Right atrium auricular region (tissue), 2 donors: ENCODE data around the gene EIF4A3. TPM values are rescaled to one million over a fixed set of nuclear protein-coding genes. Genes with fewer than 3 reads are reported as not detected.

Experiments
- DNase-seq: peaks from one replicate; pipeline ENCODE4 v3.0.0-alpha.2; 2019; ENCODE audit warnings: low spot score
- H3K27ac ChIP-seq, 2 donors: fragments of 200-600 bp; sonication (generic); 1 replicate in 1 of 2; 2 replicates in 1 of 2; pipeline ENCODE4 v1.5.1; 2016 to 2019
- H3K27me3 ChIP-seq, 2 donors: fragments of 200-600 bp; sonication (generic); one replicate each; pipeline versions ENCODE4 v1.5.1 to v1.6.0; 2017 to 2019
- H3K36me3 ChIP-seq: fragments of 200-600 bp; sonication (generic); one replicate; pipeline ENCODE4 v1.5.1; 2016
- H3K4me1 ChIP-seq, 2 donors: fragments of 200-600 bp; sonication (generic); one replicate each; pipeline versions ENCODE4 v1.5.1 to v1.6.0; 2017 to 2019
- H3K4me3 ChIP-seq, 2 donors: fragments of 200-600 bp; sonication (generic); 1 replicate in 1 of 2; 2 replicates in 1 of 2; pipeline ENCODE4 v1.5.1; 2017 to 2019; ENCODE audit warnings: mild to moderate bottlenecking in 1 of 2, moderate library complexity in 1 of 2
- H3K9me3 ChIP-seq, 2 donors: fragments of 200-600 bp; sonication (generic); one replicate each; pipeline ENCODE4 v1.5.1; 2019
- CTCF ChIP-seq, 2 donors: fragments of 200-600 bp; sonication (generic); IDR thresholded peaks; one replicate each; pipeline ENCODE4 v1.5.1; 2019; ENCODE audit warnings: antibody characterized with exemption in 2 of 2
- total RNA-seq, 2 donors: library from RNA; depleted of rRNA; stranded (reverse); fragments of >200 nt; gene quantifications; one replicate each; pipeline ENCODE4 v1.1.0, GENCODE V29; 2016

EIF4A3 gene
- total RNA-seq, 2 donors from 2014 or later = 24.6 to 31.0 TPM

DNA sequence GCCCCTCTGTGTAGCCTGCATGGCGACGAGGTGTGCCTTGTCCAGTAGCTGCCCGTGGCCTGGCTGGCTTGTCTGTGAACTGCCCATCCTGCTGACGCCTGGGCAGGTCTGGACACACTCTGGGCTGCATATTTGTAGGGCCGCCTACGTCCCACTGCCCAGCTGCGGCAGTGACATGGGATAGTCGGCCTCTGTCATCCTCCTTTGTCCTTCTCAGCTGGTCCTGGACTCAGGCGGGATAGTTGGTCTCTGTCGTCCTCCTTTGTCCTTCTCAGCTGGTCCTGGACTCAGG, 37.4 kb upstream of the EIF4A3 start:
- DNase-seq = no peak
- H3K4me1 ChIP-seq = peaks cover 0 to 8% of the 10 kb centered on the region in 2 donors
- no peaks in the 10 kb centered on the region for H3K9me3 ChIP-seq
- no peaks in the 10 kb centered on the region for H3K36me3 ChIP-seq
- no peaks in the 10 kb centered on the region for H3K27me3 ChIP-seq
- TF ChIP-seq CTCF (IDR thresholded peaks at IDR 0.05) = no peak
- no peak overlapping the region for H3K4me3 ChIP-seq
- no peak overlapping the region for H3K27ac ChIP-seq

GRCh38 chr17:80183581-80184422, 36.9 kb upstream of the EIF4A3 start:
- Histone ChIP-seq H3K27me3 (no peaks in the 10 kb centered on the region), H3K27ac (no peak overlapping the region), H3K4me1 (peaks cover 0 to 8% of the 10 kb centered on the region in 2 donors), H3K9me3 (no peaks in the 10 kb centered on the region), H3K4me3 (no peak overlapping the region), H3K36me3 (no peaks in the 10 kb centered on the region)
- DNase-seq = no peak
- TF ChIP-seq CTCF (IDR thresholded peaks at IDR 0.05) = no peak

DNA sequence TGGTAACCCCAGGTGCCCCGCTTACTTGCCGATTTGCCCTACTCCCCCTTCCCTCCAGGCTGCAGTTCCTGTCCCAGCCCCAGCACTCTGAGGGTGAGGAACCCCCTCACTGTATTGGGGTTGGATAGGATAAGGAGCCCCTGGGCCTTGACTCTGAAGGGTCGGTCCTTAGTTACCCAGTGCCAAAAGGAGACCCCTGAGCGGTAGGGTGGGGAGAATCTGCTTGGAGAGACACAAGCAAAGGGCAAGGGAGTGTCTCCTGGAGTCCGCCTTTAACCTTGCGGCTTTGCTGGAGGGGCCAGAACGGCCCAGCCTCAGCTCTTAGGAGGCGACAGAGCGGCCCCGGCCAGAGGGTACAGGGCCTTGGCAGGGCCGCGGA, 35.9 kb upstream of the EIF4A3 start:
- Histone ChIP-seq H3K4me1 (peaks cover 0 to 5% of the 10 kb centered on the region in 2 donors), H3K27me3 (no peaks in the 10 kb centered on the region), H3K27ac (no peak overlapping the region), H3K4me3 (no peak overlapping the region), H3K9me3 (no peaks in the 10 kb centered on the region), H3K36me3 (no peaks in the 10 kb centered on the region)
- TF ChIP-seq CTCF (IDR thresholded peaks at IDR 0.05) = no peak
- DNase-seq = no peak

DNA sequence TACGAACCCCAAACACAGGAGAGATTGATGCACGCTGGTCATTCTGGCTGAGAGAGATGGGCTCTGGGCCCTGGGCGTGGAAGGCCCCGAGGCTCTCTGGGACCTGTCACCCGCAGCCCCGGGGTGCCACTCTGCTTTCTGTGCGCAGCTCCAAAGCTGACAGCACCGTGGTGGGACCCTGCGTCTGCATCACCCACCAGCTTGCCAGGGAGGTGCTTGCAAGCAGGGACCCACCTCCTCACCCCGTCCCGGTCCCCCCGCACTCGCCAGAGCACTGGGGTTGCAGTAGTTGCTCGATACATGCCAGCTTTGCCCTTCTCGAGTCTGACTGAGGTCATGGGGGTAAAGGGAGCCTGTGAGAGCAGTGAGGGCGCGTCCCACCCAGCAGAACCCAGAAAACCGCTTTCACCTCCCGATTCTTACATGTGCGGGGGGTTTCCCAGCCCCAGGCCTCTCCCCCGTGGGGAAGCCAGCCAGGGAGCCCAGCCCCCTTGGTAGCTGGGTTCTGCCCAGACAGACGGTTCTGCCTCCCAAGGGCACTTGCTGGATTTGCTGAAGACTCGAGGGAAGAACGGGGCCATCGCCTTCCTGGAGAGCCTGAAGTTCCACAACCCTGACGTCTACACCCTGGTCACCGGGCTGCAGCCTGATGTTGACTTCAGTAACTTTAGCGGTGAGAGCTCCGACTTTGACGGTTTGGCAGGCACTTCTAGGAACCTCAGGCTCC, 35.4 kb upstream of the EIF4A3 start:
- H3K36me3 ChIP-seq = no peaks in the 10 kb centered on the region
- H3K4me1 ChIP-seq = no peaks in the 10 kb centered on the region
- no peak overlapping the region for H3K27ac ChIP-seq
- no peak overlapping the region for H3K4me3 ChIP-seq
- no peaks in the 10 kb centered on the region for H3K27me3 ChIP-seq
- no peak for TF ChIP-seq CTCF (IDR thresholded peaks at IDR 0.05)
- no peak for DNase-seq
- no peaks in the 10 kb centered on the region for H3K9me3 ChIP-seq

DNA sequence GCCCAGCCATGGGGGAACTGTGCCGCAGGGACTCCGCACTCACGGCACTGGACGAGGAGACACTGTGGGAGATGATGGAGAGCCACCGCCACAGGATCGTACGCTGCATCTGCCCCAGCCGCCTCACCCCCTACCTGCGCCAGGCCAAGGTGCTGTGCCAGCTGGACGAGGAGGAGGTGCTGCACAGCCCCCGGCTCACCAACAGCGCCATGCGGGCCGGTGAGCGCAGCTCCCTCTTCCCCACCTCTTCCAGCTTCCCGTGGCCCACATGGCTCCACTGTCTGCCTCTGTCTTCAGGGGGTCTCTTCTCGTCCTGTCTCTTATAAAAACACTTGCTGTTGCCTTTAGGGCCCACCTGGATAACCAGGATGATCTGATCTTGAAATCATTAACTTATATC, 34.5 kb upstream of the EIF4A3 start:
- no peaks in the 10 kb centered on the region for H3K9me3 ChIP-seq
- DNase-seq = no peak
- no peak overlapping the region for H3K27ac ChIP-seq
- H3K36me3 ChIP-seq = no peaks in the 10 kb centered on the region
- no peaks in the 10 kb centered on the region for H3K27me3 ChIP-seq
- TF ChIP-seq CTCF (IDR thresholded peaks at IDR 0.05) = no peak
- no peaks in the 10 kb centered on the region for H3K4me1 ChIP-seq
- no peak overlapping the region for H3K4me3 ChIP-seq
